ENCODE measurements around the gene SLC9A1. TPM values are rescaled to one million over a fixed set of nuclear protein-coding genes. Genes with fewer than 3 reads are reported as not detected.

Gene SLC9A1
- total RNA-seq, 1 donor from 2014 or later, result 34.2 TPM

- Mint-ChIP-seq H3K4me3 (ENCODE audit: unreplicated experiment) (no peak overlapping the region), H3K27ac (ENCODE audit: unreplicated experiment) (peak overlapping the region; percentile 85), H3K27me3 (ENCODE audit: unreplicated experiment) (no peaks in the 10 kb centered on the region), H3K9me3 (ENCODE audit: unreplicated experiment) (no peaks in the 10 kb centered on the region), H3K36me3 (ENCODE audit: unreplicated experiment) (no peaks in the 10 kb centered on the region), H3K4me1 (ENCODE audit: unreplicated experiment) (peaks cover 49% of the 10 kb centered on the region)
- peak; percentile 92 for DNase-seq (ENCODE audit: extremely low spot score, unreplicated experiment)
- no peak for TF ChIP-seq CTCF (IDR thresholded peaks at IDR 0.05)
Measured at GRCh38 chr1:27137544-27138075, 17.3 kb downstream of the SLC9A1 start.

- Mint-ChIP-seq H3K4me1 (ENCODE audit: unreplicated experiment) (peaks cover 44% of the 10 kb centered on the region), H3K9me3 (ENCODE audit: unreplicated experiment) (no peaks in the 10 kb centered on the region), H3K4me3 (ENCODE audit: unreplicated experiment) (no peak overlapping the region), H3K27me3 (ENCODE audit: unreplicated experiment) (no peaks in the 10 kb centered on the region), H3K27ac (ENCODE audit: unreplicated experiment) (peak overlapping the region; percentile 85), H3K36me3 (ENCODE audit: unreplicated experiment) (no peaks in the 10 kb centered on the region)
- TF ChIP-seq CTCF (IDR thresholded peaks at IDR 0.05), result no peak
- no peak for DNase-seq (ENCODE audit: extremely low spot score, unreplicated experiment)
Measured at GRCh38 chr1:27136998-27137542, 17.9 kb downstream of the SLC9A1 start.

GRCh38 chr1:27136236-27136551 lies 18.7 kb downstream of the SLC9A1 start:
- Mint-ChIP-seq H3K4me1 (ENCODE audit: unreplicated experiment) (peaks cover 41% of the 10 kb centered on the region), H3K27me3 (ENCODE audit: unreplicated experiment) (no peaks in the 10 kb centered on the region), H3K4me3 (ENCODE audit: unreplicated experiment) (no peak overlapping the region), H3K36me3 (ENCODE audit: unreplicated experiment) (no peaks in the 10 kb centered on the region), H3K27ac (ENCODE audit: unreplicated experiment) (peak overlapping the region; percentile 85), H3K9me3 (ENCODE audit: unreplicated experiment) (no peaks in the 10 kb centered on the region)
- no peak for TF ChIP-seq CTCF (IDR thresholded peaks at IDR 0.05)
- DNase-seq (ENCODE audit: extremely low spot score, unreplicated experiment), result no peak

GRCh38 chr1:27135541-27136235 lies 19.2 kb downstream of the SLC9A1 start:
- no peaks in the 10 kb centered on the region for H3K36me3 Mint-ChIP-seq (ENCODE audit: unreplicated experiment)
- no peak for DNase-seq (ENCODE audit: extremely low spot score, unreplicated experiment)
- H3K27me3 Mint-ChIP-seq (ENCODE audit: unreplicated experiment), result no peaks in the 10 kb centered on the region
- H3K4me1 Mint-ChIP-seq (ENCODE audit: unreplicated experiment), result peaks cover 41% of the 10 kb centered on the region
- H3K9me3 Mint-ChIP-seq (ENCODE audit: unreplicated experiment), result no peaks in the 10 kb centered on the region
- no peak overlapping the region for H3K4me3 Mint-ChIP-seq (ENCODE audit: unreplicated experiment)
- no peak for TF ChIP-seq CTCF (IDR thresholded peaks at IDR 0.05)
- H3K27ac Mint-ChIP-seq (ENCODE audit: unreplicated experiment), result peak overlapping the region; percentile 85

- Mint-ChIP-seq H3K27ac (ENCODE audit: unreplicated experiment) (no peak overlapping the region), H3K27me3 (ENCODE audit: unreplicated experiment) (no peaks in the 10 kb centered on the region), H3K4me1 (ENCODE audit: unreplicated experiment) (peaks cover 28% of the 10 kb centered on the region), H3K9me3 (ENCODE audit: unreplicated experiment) (no peaks in the 10 kb centered on the region), H3K36me3 (ENCODE audit: unreplicated experiment) (no peaks in the 10 kb centered on the region), H3K4me3 (ENCODE audit: unreplicated experiment) (no peak overlapping the region)
- no peak for DNase-seq (ENCODE audit: extremely low spot score, unreplicated experiment)
- TF ChIP-seq CTCF (IDR thresholded peaks at IDR 0.05), result no peak
Measured at GRCh38 chr1:27133991-27134390, 20.9 kb downstream of the SLC9A1 start.
